Measurements from ENCODE around the gene RPS6KL1.

RPS6KL1 gene

DNA sequence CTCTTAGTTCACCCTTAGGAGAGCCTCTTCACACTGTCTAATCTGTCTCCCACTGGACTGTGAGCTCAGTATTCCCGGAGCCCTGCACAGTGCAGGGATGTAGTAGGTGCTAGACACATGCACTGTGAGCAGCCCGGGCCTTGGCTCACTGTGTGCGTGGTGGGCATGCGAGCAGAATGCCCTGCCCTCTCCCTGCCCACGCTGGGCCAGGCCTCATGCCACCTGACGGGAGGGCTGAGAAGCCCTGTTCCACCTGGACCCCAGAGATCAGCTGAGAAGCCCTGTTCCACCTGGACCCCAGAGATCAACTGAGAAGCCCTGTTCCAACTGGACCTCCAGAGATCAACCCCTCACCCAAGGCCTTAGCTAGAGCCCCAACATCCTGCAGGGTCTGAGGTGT is 10.9 kb downstream of the RPS6KL1 start:
- DNase-seq (ENCODE audit: low read depth in 2 of 2): no peak

GRCh38 chr14:74911704-74912103 is 11.4 kb downstream of the RPS6KL1 start:
- no peak for DNase-seq (ENCODE audit: low read depth in 2 of 2)

- DNase-seq (ENCODE audit: low read depth in 2 of 2): no peak
Measured at GRCh38 chr14:74911221-74911620, 11.8 kb downstream of the RPS6KL1 start.

DNA sequence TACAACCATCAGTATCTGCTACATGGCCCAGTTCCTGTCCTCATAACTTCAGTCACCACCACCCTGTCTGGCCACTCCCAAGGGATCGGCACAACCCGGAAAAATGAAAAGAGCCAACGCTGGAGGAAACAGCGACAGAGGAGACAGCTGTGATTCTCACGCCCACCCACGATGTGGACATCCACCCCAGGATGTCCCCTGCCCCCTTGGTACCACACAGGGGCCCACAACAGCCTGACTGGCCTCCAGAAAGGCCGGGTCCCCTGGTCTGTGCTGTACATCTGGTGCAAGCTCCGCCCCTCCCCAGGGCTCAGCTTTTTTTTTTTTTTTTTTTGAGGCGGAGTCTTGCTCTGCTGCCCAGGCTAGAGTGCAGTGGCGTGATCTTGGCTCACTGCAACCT is 12.5 kb downstream of the RPS6KL1 start:
- no peak for DNase-seq (ENCODE audit: low read depth in 2 of 2)

GRCh38 chr14:74909911-74910310 is 13.1 kb downstream of the RPS6KL1 start:
- no peak for DNase-seq (ENCODE audit: low read depth in 2 of 2)

DNA sequence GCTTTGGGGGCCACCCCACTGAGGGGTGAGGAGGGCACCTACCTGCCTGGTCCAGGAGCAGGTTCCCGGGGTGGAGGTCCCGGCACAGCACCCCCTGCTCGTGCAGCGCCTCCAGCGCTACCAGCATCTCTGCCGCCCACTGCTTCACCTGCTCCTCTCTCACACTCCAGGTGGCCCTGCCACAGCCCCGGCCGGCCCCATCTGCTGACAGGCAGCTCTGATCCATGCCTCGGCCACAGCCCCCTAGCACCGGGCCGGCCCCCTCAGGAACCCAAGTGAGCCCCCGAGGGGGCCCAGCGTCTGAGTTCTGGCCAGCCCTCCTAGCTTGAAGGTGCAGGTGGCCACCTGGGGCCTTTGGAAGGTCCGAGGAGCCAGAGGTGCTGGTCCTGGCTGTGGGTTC is 13.6 kb downstream of the RPS6KL1 start:
- DNase-seq (ENCODE audit: low read depth in 2 of 2): no peak

DNA sequence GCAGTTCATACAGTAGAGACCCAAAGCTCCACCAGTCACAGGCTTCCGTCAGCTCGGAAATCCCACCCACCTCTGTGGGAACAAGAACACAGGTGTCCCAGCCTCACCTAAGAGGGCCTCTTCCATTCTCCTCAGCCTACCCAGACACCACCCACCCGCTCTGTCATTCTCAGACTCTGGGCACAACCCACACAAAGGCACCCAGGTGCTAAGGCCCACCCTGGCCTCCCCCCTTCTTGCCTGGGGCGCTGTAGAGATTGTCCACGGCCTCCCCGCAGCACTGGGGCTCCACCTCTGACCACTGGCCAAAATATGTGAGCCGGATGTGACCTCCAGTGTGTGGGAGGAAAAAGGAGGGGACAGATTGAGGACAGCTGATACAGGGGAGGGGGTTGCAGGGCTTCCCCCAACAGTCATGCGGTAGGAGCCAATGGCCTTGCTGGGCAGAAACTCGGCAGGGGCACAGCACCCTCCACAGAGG is 14.2 kb downstream of the RPS6KL1 start:
- DNase-seq (ENCODE audit: low read depth in 2 of 2): no peak

GRCh38 chr14:74907744-74908143 is 15.3 kb downstream of the RPS6KL1 start:
- no peak for DNase-seq (ENCODE audit: low read depth in 2 of 2)

DNA sequence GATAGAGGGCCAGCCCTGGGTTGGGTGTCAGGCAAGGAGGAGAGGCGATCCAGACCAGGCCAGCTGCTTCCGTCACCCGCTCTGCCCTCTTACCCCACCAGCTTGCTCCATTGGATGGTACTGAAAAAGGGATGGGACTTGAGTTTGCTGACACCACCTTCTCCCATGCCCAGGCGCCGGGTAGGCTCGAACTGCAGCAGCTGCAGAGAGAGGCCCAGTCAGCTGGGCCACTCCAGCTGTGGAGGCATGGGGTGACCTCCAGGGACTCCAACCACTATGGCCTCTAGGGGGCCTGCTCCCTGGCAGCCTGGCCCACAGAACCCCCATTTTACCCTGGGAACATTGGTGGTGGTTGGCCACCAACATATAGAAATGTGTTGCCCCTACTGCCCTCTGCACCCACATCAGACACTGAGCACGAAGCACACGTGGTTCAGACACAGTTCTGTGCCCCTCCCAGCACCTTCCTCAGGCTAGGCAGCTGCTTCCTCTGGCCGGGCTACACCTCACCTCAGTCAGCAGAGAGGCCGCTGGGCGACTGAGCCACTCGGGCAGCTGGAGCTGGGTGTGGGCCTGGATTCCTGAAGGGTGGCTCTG is 16.0 kb downstream of the RPS6KL1 start:
- no peak for DNase-seq (ENCODE audit: low read depth in 2 of 2)

- peak; percentile 78 to 80 for DNase-seq (ENCODE audit: low read depth in 2 of 2)
Measured at GRCh38 chr14:74905595-74906142, 17.4 kb downstream of the RPS6KL1 start.

- DNase-seq (ENCODE audit: low read depth in 2 of 2): no peak
Measured at GRCh38 chr14:74904635-74905503, 18.2 kb downstream of the RPS6KL1 start.

GRCh38 chr14:74902941-74903705 is 19.9 kb downstream of the RPS6KL1 start:
- no peak for DNase-seq (ENCODE audit: low read depth in 2 of 2)

- DNase-seq (ENCODE audit: low read depth in 2 of 2): no peak
Measured at GRCh38 chr14:74898694-74899093, 24.4 kb downstream of the RPS6KL1 start.

- no peak for DNase-seq (ENCODE audit: low read depth in 2 of 2)
Measured at GRCh38 chr14:74898083-74898482, 25.0 kb downstream of the RPS6KL1 start.

- no peak for DNase-seq (ENCODE audit: low read depth in 2 of 2)
Measured at GRCh38 chr14:74897642-74898041, 25.4 kb downstream of the RPS6KL1 start.

- no peak for DNase-seq (ENCODE audit: low read depth in 2 of 2)
Measured at GRCh38 chr14:74896400-74896799, 26.7 kb downstream of the RPS6KL1 start.

DNA sequence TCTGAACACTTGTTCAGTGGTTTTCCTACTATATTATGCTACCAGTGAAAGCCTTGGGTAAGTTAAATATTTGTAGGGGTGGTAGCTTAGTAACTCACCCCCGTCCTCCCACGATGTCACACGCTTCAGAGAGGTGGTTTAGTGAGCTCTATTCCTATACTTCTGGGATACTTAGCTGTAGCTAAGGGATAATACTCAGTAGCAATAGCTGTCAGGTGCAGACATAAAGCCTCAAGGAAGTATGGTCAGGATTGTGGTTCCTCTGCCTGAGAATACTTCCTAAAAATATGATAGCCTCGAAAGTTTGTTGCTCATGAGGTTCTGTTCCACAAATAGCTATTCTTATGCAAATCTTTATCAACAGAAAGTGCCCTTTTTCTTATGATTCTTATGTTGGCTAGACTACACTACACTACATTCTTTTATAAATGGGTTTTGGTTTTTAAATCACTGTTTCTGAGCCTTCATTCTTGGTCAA is 29.4 kb downstream of the RPS6KL1 start:
- DNase-seq (ENCODE audit: low read depth in 2 of 2): no peak

DNA sequence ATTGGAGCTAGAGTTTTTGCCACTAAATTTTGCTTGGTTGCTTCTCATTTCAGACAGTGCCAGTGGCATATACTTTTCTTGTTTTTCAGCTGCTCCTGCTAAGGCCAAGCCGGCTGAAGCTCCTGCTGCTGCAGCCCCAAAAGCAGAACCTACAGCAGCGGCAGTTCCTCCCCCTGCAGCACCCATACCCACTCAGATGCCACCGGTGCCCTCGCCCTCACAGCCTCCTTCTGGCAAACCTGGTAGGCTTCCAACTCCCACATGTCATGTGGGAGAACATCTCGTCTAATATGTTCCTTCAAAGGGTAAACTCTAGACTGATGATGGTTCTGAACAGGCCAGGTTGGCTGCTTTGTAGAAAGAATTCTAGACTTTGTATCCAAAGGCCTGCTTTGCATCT is 30.3 kb downstream of the RPS6KL1 start:
- DNase-seq (ENCODE audit: low read depth in 2 of 2): no peak

GRCh38 chr14:74891870-74892269 is 31.2 kb downstream of the RPS6KL1 start:
- DNase-seq (ENCODE audit: low read depth in 2 of 2): no peak

DNA sequence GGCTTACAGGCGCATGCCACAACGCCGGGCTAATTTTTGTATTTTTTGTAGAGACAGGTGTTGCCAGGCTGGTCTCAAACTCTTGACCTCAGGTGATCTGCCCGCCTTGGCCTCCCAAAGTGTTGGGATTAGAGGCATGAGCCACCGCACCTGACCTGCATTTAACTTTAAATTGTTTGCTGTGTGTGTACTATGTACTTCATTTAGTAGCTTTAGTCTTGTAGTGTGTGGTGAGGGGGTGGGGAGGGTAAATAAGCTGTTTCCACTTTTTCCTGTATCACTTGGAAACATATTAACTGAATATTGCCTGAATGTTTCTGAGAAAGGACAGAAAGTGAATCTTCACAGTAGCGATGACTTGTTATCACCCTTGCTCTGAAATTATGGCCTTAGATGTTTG is 32.8 kb downstream of the RPS6KL1 start:
- DNase-seq (ENCODE audit: low read depth in 2 of 2): no peak

DNA sequence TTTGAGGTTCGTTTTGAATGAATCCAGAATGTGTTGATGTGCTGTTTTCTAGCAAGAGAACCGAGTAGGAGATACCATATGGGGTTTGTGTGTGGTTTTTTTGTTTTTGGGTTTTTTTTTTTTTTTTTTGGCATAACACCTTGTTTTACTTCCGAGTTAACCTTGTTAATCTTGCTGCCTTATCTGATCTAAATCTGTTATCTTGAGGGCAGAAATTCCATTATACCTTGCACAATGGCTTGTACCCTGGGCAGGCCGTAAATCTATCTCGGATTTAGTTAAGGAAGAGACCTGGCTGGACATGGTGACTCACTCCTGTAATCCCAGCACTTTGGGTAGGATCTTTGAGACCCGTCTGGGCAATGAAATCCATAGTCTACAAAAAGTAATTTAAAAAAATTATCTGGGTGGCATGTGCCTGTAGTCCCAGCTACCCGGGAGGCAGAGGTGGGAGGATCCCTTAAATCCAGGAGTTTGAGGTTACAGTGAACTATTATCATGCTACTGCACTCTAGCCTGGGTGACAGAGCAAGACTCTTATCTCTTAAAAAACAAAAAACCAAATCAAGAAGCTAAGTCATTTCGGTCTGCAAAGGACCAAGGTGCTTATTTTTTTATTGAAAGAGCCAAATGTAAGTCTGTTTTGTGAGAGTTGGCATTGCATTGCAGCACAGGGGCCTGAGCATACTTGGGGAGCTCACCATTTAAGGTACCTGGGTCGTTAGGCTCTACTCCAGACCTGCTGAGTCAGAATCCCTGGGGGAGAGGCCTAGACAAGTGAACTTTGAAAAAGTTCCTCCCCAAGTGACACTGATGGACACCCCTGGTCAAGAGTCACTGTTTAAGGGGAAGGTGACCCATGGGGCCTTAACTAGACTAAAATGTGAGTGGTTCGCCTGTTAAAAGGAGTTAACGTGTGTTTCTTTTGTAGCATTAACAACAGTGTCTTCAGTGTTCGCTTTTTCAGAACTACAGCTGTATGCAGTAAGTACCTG is 34.6 kb downstream of the RPS6KL1 start:
- DNase-seq (ENCODE audit: low read depth in 2 of 2): no peak

All from stimulated activated CD4-positive, alpha-beta T cell treated with anti-CD3 and anti-CD28 coated beads, Interleukin-1b, Interleukin-23, amount 100 ng/mL, for 4 hours (primary cell).